GM19328 (cell line): ENCODE results near the gene RASSF3.
"Not testable (repeated sequence)": the region's sequence is repeated elsewhere in the genome, so short reads cannot be mapped to it uniquely, and the experiment has no call there.

Experiments used
- ATAC-seq: cut with Tn5 transposase; IDR thresholded peaks from one replicate; pipeline ENCODE4 v1.9.1; 2021; ENCODE audit warnings: mild to moderate bottlenecking, moderate library complexity; ENCODE audit not compliant: unreplicated experiment

The RASSF3 gene

GRCh38 chr12:64688715-64689114, 78.4 kb downstream of the RASSF3 start:
- no peak for ATAC-seq

- not testable (repeated sequence) for ATAC-seq
Measured at GRCh38 chr12:64690236-64690635, 79.9 kb downstream of the RASSF3 start.

GRCh38 chr12:64691227-64691794, 81.0 kb downstream of the RASSF3 start:
- ATAC-seq: no peak

- ATAC-seq: no peak
Measured at GRCh38 chr12:64691795-64692583, 81.7 kb downstream of the RASSF3 start.

DNA sequence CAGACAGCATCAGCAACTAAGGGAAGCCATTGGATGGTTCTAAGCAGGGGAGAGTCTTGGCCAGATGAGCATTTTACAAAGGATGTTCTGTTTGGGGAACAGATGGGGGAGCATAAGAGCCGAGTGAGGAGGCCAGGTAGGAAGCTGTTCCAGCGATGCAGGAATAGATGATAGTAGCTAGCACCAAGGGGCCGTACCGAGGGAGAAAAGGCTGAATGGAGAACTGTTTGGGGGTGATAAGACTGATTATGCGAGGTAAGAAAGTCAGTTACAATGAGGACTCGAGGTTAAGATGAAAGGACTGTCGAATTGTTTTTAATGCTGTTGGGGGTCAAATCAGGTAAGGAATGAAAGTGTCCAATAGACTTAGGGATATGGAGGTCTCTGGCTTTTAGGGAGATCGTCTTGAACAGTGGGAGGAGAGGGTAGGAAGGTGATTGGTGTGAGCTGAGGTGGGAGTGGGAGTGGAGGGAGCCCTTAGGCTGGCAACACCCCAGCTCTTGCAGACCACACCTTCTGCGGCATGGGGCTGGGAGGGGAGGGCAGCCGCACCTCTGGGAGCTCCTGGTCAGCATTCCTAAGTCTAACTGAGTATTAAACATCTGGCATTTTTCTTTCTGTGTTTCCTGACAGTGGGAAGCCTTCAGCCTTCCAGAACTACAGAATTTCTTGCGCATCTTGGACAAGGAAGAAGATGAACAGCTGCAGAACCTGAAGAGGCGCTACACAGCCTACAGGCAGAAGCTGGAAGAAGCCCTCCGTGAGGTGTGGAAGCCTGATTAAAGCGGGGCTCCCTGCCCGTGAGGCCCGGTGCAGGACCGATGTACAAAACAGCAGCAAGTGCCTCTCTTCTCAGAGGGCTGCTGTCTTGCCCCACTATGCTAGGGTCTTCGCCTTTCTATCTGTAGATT, 84.1 kb downstream of the RASSF3 start:
- ATAC-seq: no peak

DNA sequence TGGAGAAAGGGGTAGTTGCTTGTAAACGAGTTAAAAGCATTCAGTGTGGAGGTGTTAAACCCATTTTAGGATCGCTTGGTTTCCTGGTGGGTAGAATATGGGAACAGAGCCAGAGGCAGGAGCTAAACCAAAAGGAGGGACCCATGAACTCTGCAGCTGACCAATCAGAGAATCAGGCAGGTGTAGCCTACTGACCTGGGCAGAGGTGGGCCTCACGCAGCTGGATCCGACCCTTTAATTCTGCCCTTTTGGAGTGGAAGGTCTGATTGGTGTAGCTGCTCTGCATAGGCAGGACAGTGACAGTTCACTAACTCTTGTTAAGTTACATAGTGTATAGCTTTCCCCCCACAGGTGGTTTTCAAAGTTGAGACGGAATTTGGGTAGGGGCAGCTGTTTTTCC, 85.3 kb downstream of the RASSF3 start:
- ATAC-seq: no peak

GRCh38 chr12:64696080-64696741, 85.9 kb downstream of the RASSF3 start:
- ATAC-seq: no peak

DNA sequence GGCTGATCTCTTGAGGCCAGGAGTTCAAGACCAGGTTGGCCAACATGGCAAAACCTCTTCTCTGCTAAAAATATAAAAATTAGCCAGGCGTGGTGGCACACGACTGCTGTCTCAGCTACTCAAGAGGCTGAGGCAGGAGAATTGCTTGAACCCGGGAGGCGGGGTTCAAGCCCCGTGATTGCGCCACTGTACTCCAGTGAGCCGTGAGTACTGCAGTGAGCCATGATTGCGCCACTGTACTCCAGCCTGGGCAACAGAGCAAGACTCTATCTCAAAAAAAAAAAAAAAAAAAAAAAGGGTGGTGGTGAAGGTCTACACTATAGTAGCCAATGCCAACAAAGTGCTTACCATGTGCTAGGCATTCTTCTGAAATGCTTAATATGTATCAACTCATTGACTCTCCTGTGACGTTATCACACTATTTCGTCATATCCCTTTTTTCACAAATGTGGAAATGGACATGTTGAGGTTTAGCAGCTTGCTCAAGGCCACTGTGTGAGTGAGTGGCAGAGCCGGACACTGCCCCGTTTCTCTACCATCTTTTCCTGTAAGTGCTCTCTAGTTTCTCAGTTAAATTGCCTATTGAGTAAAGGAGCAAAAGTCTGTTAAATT, 89.3 kb downstream of the RASSF3 start:
- no peak for ATAC-seq

DNA sequence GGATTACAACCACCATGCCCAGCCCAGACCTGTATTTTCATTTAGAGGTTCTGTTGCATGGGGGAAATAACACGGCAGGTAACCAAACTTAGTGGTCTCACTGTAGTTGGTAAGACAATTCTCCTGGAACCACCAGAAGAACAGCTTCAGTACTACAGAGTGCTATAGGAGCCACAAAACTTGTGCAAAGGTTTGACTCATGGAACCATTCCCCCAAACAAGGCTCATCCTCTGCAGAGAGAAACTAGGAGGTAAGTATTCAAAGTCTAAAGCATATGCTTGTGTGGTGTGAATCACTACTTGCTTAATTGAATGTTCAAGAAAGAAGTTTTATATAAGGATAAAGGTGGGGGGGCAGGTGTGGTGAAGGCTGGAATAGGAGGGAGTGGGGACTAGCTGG, 90.2 kb downstream of the RASSF3 start:
- no peak for ATAC-seq

DNA sequence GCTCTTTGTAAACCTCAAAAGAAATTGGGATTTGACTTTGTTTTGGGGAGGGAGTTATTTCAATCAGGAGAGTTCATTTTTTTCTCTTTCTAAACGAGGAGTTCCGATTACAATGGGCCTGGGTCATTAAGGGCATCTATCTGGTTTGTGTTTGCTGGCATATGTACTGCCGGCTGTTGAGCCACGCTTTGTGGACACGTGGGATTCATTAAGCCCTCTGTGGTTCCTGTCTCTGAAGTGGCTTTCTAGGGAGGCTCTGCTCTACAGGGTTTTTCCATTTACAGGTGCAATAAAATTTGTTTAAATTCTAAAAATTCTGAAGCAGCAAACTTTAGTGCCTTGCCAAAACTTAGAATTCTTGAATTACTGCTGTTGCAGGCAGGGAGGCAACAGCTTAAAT, 91.0 kb downstream of the RASSF3 start:
- no peak for ATAC-seq

DNA sequence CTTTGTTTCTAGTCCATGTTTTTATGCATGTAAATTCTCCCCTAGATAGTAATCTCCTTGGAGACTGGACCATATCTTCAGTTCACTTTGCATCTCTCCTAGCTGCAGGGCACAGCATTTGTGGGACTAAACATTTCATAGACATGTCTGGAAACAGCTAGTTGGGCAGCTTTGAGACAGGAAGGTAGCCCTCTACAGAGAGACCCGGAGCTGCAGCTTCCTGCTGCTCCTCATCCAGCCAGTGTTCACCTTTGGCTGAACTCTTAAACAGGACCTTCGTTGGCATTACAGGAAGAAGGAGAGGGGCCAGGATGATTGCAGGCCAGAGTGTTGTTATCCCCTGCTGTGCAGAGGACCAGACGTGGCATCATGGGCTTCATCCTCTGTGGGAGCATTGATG, 96.0 kb downstream of the RASSF3 start:
- no peak for ATAC-seq

GRCh38 chr12:64706857-64707256, 96.6 kb downstream of the RASSF3 start:
- no peak for ATAC-seq

DNA sequence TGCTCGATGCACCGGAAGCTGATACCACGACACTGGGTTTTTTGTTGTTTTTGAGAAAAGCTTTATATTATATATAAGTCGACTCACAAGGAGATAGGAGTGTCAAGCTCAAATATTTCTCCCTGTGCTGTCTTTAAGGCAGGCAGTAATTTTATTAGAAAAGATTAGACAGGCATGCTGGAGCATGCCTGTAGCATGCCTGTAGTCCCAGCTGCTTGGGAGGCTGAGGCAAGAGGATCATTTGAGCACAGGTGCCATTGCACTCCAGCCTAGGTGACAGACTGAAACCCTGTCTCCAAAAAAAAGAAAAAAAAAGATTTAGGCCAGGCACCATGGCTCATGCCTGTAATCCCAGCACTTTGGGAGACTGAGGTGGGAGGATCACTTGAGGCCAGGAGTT, 97.1 kb downstream of the RASSF3 start:
- ATAC-seq: no peak

DNA sequence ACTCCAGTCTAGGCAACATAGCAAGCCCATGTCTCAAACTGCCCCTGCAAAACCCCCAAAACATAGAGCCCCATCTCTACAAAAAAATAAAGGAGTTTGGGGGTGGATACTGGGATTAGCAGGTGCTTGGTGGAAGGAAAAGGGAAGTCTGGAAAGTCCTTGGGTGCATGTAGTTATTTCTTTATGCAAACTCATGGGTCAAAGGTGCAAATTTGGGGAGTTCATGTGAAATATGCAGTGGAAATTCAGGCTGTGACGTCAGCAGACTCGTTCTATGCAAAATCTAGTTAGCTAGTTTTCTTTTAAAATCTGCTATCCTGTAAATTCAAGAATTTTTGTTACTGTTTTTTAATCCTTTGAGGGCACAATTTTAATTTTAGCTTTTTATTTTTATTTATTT, 97.6 kb downstream of the RASSF3 start:
- no peak for ATAC-seq

DNA sequence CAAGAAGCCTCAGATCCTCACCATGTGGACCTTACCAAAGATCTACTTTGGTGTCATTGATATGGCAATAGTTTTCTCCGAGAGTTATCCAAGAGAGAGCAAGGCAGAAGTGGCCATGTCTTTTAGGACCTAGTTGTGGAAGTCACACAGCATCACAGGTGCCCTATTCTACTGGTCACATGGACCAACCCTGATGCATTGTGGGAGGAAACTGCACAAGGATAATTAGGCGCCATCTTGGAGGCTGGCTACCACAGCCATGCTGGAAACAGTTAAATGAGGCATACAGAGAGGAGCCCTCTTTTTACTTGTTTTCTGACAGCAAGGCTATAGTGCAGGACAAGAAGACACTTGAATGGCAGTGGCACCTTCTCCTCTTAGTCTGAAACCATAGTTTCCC, 99.1 kb downstream of the RASSF3 start:
- ATAC-seq: no peak

- ATAC-seq: no peak
Measured at GRCh38 chr12:64713376-64713775, 103.1 kb downstream of the RASSF3 start.

- peak; percentile 52 for ATAC-seq
Measured at GRCh38 chr12:64714551-64714968, 104.3 kb downstream of the RASSF3 start.

DNA sequence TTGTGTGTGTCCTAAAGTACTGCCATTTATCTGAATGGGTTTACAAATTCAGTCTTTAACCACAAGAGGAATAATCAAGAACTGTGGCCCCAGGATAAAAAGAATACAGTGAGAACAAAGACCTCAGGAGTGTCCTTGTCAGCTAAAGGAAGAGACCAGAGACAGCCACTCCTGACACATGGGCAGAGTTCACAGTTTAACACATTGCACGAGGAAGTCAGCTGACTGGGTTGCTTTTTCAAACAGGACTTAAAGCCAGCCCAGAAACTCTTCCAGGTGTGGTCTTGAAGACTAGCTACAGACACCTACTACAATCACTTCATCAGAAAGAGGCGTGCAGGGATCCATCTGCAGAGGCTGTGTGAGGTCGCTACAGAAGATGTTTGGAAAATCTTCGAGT, 106.1 kb downstream of the RASSF3 start:
- ATAC-seq: no peak

GRCh38 chr12:64716839-64717455, 106.7 kb downstream of the RASSF3 start:
- ATAC-seq: no peak

GRCh38 chr12:64718649-64719048, 108.4 kb downstream of the RASSF3 start:
- ATAC-seq: no peak
